ENCODE measurements around the gene EP400.

Gene EP400

GRCh38 chr12:131929581-131930456 is 19.9 kb upstream of the EP400 start:
- Mint-ChIP-seq H3K4me3 (peak overlapping the region; percentile 94), H3K27ac (peak overlapping the region; percentile 94), H3K9me3 (no peaks in the 10 kb centered on the region), H3K27me3 (ENCODE audit: low read depth) (no peaks in the 10 kb centered on the region), H3K36me3 (ENCODE audit: low read depth) (peaks cover 23% of the 10 kb centered on the region), H3K4me1 (ENCODE audit: low read depth) (peaks cover 12% of the 10 kb centered on the region)

- Mint-ChIP-seq H3K4me3 (peak overlapping the region; percentile 88), H3K4me1 (ENCODE audit: low read depth) (peaks cover 12% of the 10 kb centered on the region), H3K27ac (peak overlapping the region; percentile 87), H3K36me3 (ENCODE audit: low read depth) (peaks cover 24% of the 10 kb centered on the region), H3K27me3 (ENCODE audit: low read depth) (no peaks in the 10 kb centered on the region), H3K9me3 (no peaks in the 10 kb centered on the region)
Observed at GRCh38 chr12:131930510-131930909, 19.2 kb upstream of the EP400 start.

GRCh38 chr12:131933387-131933786 is 16.4 kb upstream of the EP400 start:
- Mint-ChIP-seq H3K4me1 (ENCODE audit: low read depth) (peaks cover 7% of the 10 kb centered on the region), H3K36me3 (ENCODE audit: low read depth) (peaks cover 24% of the 10 kb centered on the region), H3K27ac (no peak overlapping the region), H3K4me3 (no peak overlapping the region), H3K9me3 (no peaks in the 10 kb centered on the region), H3K27me3 (ENCODE audit: low read depth) (no peaks in the 10 kb centered on the region)

- Mint-ChIP-seq H3K4me1 (ENCODE audit: low read depth) (peaks cover 5% of the 10 kb centered on the region), H3K27ac (no peak overlapping the region), H3K9me3 (no peaks in the 10 kb centered on the region), H3K36me3 (ENCODE audit: low read depth) (peaks cover 24% of the 10 kb centered on the region), H3K4me3 (no peak overlapping the region), H3K27me3 (ENCODE audit: low read depth) (no peaks in the 10 kb centered on the region)
Observed at GRCh38 chr12:131934535-131934934, 15.2 kb upstream of the EP400 start.

GRCh38 chr12:131938082-131938481 is 11.7 kb upstream of the EP400 start:
- no peaks in the 10 kb centered on the region for H3K27me3 Mint-ChIP-seq (ENCODE audit: low read depth)
- H3K27ac Mint-ChIP-seq: no peak overlapping the region
- H3K9me3 Mint-ChIP-seq: no peaks in the 10 kb centered on the region
- H3K36me3 Mint-ChIP-seq (ENCODE audit: low read depth): peaks cover 12% of the 10 kb centered on the region
- H3K4me1 Mint-ChIP-seq (ENCODE audit: low read depth): no peaks in the 10 kb centered on the region
- no peak overlapping the region for H3K4me3 Mint-ChIP-seq

GRCh38 chr12:131939007-131939406 is 10.7 kb upstream of the EP400 start:
- no peaks in the 10 kb centered on the region for H3K27me3 Mint-ChIP-seq (ENCODE audit: low read depth)
- H3K36me3 Mint-ChIP-seq (ENCODE audit: low read depth): peaks cover 8% of the 10 kb centered on the region

GRCh38 chr12:131940141-131940547 is 9.6 kb upstream of the EP400 start:
- H3K9me3 Mint-ChIP-seq: no peaks in the 10 kb centered on the region
- no peak overlapping the region for H3K4me3 Mint-ChIP-seq
- peaks cover 3% of the 10 kb centered on the region for H3K36me3 Mint-ChIP-seq (ENCODE audit: low read depth)
- no peak overlapping the region for H3K27ac Mint-ChIP-seq
- no peaks in the 10 kb centered on the region for H3K4me1 Mint-ChIP-seq (ENCODE audit: low read depth)
- no peaks in the 10 kb centered on the region for H3K27me3 Mint-ChIP-seq (ENCODE audit: low read depth)

More at GRCh38 chr12:131939007-131939406, 10.7 kb upstream of the EP400 start:
- no peak overlapping the region for H3K4me3 Mint-ChIP-seq
- no peaks in the 10 kb centered on the region for H3K4me1 Mint-ChIP-seq (ENCODE audit: low read depth)
- H3K27ac Mint-ChIP-seq: no peak overlapping the region
- no peaks in the 10 kb centered on the region for H3K9me3 Mint-ChIP-seq

GRCh38 chr12:131941116-131941986 is 8.4 kb upstream of the EP400 start:
- Mint-ChIP-seq H3K9me3 (no peaks in the 10 kb centered on the region), H3K27ac (no peak overlapping the region)

GRCh38 chr12:131941987-131942341 is 7.8 kb upstream of the EP400 start:
- H3K4me1 Mint-ChIP-seq (ENCODE audit: low read depth): no peaks in the 10 kb centered on the region
- H3K36me3 Mint-ChIP-seq (ENCODE audit: low read depth): peaks cover 3% of the 10 kb centered on the region
- no peak overlapping the region for H3K27ac Mint-ChIP-seq
- no peak overlapping the region for H3K4me3 Mint-ChIP-seq
- H3K27me3 Mint-ChIP-seq (ENCODE audit: low read depth): no peaks in the 10 kb centered on the region
- H3K9me3 Mint-ChIP-seq: no peaks in the 10 kb centered on the region

More at GRCh38 chr12:131941116-131941986, 8.4 kb upstream of the EP400 start:
- H3K36me3 Mint-ChIP-seq (ENCODE audit: low read depth): peaks cover 3% of the 10 kb centered on the region
- no peak overlapping the region for H3K4me3 Mint-ChIP-seq
- H3K4me1 Mint-ChIP-seq (ENCODE audit: low read depth): no peaks in the 10 kb centered on the region
- no peaks in the 10 kb centered on the region for H3K27me3 Mint-ChIP-seq (ENCODE audit: low read depth)

- Mint-ChIP-seq H3K4me3 (no peak overlapping the region), H3K27me3 (ENCODE audit: low read depth) (no peaks in the 10 kb centered on the region), H3K27ac (no peak overlapping the region), H3K9me3 (no peaks in the 10 kb centered on the region), H3K4me1 (ENCODE audit: low read depth) (peaks cover 4% of the 10 kb centered on the region), H3K36me3 (ENCODE audit: low read depth) (peaks cover 3% of the 10 kb centered on the region)
Observed at GRCh38 chr12:131942671-131943070, 7.1 kb upstream of the EP400 start.

- H3K27ac Mint-ChIP-seq: no peak overlapping the region
- H3K27me3 Mint-ChIP-seq (ENCODE audit: low read depth): no peaks in the 10 kb centered on the region
- H3K4me1 Mint-ChIP-seq (ENCODE audit: low read depth): peaks cover 9% of the 10 kb centered on the region
- no peak overlapping the region for H3K4me3 Mint-ChIP-seq
- H3K36me3 Mint-ChIP-seq (ENCODE audit: low read depth): peaks cover 3% of the 10 kb centered on the region
- no peaks in the 10 kb centered on the region for H3K9me3 Mint-ChIP-seq
Observed at GRCh38 chr12:131943389-131943788, 6.4 kb upstream of the EP400 start.

GRCh38 chr12:131943876-131944275 is 5.9 kb upstream of the EP400 start:
- no peaks in the 10 kb centered on the region for H3K9me3 Mint-ChIP-seq
- no peaks in the 10 kb centered on the region for H3K27me3 Mint-ChIP-seq (ENCODE audit: low read depth)
- no peak overlapping the region for H3K4me3 Mint-ChIP-seq
- peaks cover 14% of the 10 kb centered on the region for H3K4me1 Mint-ChIP-seq (ENCODE audit: low read depth)
- peaks cover 3% of the 10 kb centered on the region for H3K36me3 Mint-ChIP-seq (ENCODE audit: low read depth)
- no peak overlapping the region for H3K27ac Mint-ChIP-seq

- H3K4me3 Mint-ChIP-seq: no peak overlapping the region
- no peaks in the 10 kb centered on the region for H3K27me3 Mint-ChIP-seq (ENCODE audit: low read depth)
- peaks cover 3% of the 10 kb centered on the region for H3K36me3 Mint-ChIP-seq (ENCODE audit: low read depth)
- peak overlapping the region; percentile 31 for H3K27ac Mint-ChIP-seq
- peaks cover 14% of the 10 kb centered on the region for H3K4me1 Mint-ChIP-seq (ENCODE audit: low read depth)
- no peaks in the 10 kb centered on the region for H3K9me3 Mint-ChIP-seq
Observed at GRCh38 chr12:131944601-131945251, 5.0 kb upstream of the EP400 start.

- Mint-ChIP-seq H3K9me3 (no peaks in the 10 kb centered on the region), H3K27me3 (ENCODE audit: low read depth) (no peaks in the 10 kb centered on the region), H3K27ac (no peak overlapping the region), H3K36me3 (ENCODE audit: low read depth) (peaks cover 3% of the 10 kb centered on the region), H3K4me1 (ENCODE audit: low read depth) (peaks cover 14% of the 10 kb centered on the region), H3K4me3 (no peak overlapping the region)
Observed at GRCh38 chr12:131946757-131947156, 3.0 kb upstream of the EP400 start.

Data from T-helper 1 cell treated with Interleukin-12 subunit alpha and Interleukin-12 subunit beta and Interleukin-4 antibody, amounts not matched to agents 30 μg/mL and 1 μg/mL, for 36 hours (primary cell).